ENCODE measurements around the gene TMPRSS15. TPM values are rescaled to one million over a fixed set of nuclear protein-coding genes. Genes with fewer than 3 reads are reported as not detected.

The TMPRSS15 gene
- total RNA-seq, 2 donors from 2014 or later: 0.13 to 0.24 TPM

DNA sequence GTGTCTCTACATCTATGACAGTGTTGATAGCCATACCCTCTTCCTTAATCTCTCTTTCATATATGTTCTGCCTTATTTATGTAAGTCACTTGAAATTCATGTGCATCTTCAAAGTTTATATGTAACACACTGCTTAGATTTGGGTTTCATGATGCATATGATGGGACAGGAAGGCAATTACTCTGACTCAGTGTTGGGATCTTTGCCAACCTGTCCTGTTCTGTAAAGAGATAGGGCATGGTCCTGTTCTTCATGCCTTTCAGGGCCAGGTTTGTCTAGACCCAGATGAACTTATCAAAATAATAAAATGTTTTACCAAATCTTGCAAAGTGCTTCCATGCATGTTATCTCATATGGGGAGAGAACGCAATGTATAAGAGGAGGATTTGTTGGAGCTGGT lies 69.5 kb downstream of the TMPRSS15 start:
- Mint-ChIP-seq H3K4me3 (no peak overlapping the region), H3K9me3 (no peaks in the 10 kb centered on the region), H3K36me3 (ENCODE audit: low read depth) (no peaks in the 10 kb centered on the region), H3K4me1 (no peaks in the 10 kb centered on the region), H3K27me3 (ENCODE audit: insufficient read depth) (no peaks in the 10 kb centered on the region), H3K27ac (no peak overlapping the region)
- H3K36me3 ChIP-seq (ENCODE audit: control insufficient read depth, insufficient read depth, low read length): no peaks in the 10 kb centered on the region
- H3K9me3 ChIP-seq (ENCODE audit: control insufficient read depth, low read length): no peaks in the 10 kb centered on the region
- no peak for DNase-seq
- no peak for TF ChIP-seq CTCF (conservative IDR thresholded peaks at IDR 0.05)
- H3K4me1 ChIP-seq (ENCODE audit: control insufficient read depth, insufficient read depth, low read length): no peaks in the 10 kb centered on the region
- H3K4me3 ChIP-seq (ENCODE audit: low read length): no peak overlapping the region
- no peak overlapping the region for H3K27ac ChIP-seq (ENCODE audit: low read depth, low read length)
- H3K9ac ChIP-seq (ENCODE audit: extremely low read depth, low read length, poor library complexity, severe bottlenecking): no peak overlapping the region
- no peaks in the 10 kb centered on the region for H3K27me3 ChIP-seq (ENCODE audit: control insufficient read depth, insufficient read depth, low read length, poor library complexity, severe bottlenecking)
- WGBS, 2 experiments (ENCODE audit: insufficient coverage in 1 of 2, insufficient read length in 1 of 2): 97% methylated on average over 1 of the region's 1 CpG; no CpG with 5 or more reads in 1 of the 2 experiments

DNA sequence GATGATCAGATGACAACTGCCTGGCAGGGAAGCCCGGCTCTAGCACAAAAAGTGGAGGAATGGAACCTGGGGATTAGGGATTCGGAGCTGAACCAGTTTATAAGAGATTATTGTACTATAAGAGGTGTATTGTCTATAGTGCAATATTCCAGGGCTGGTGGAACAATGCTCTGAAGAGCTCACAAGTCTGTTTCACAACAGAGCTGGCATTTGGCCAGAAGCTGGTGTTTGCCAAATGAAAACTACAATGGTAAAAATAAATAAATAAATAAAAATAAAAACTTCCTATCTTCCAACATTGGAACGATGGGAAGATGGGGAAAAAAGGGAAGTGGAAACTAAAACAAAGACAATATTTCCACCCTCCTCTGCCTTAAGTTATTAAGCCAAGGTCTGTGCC lies 85.4 kb downstream of the TMPRSS15 start:
- Mint-ChIP-seq H3K4me3 (no peak overlapping the region), H3K4me1 (no peaks in the 10 kb centered on the region), H3K27ac (no peak overlapping the region), H3K9me3 (peaks cover 11% of the 10 kb centered on the region), H3K27me3 (ENCODE audit: insufficient read depth) (no peaks in the 10 kb centered on the region), H3K36me3 (ENCODE audit: low read depth) (no peaks in the 10 kb centered on the region)
- Histone ChIP-seq H3K36me3 (ENCODE audit: control insufficient read depth, insufficient read depth, low read length) (no peaks in the 10 kb centered on the region), H3K4me3 (ENCODE audit: low read length) (no peak overlapping the region), H3K9ac (ENCODE audit: extremely low read depth, low read length, poor library complexity, severe bottlenecking) (no peak overlapping the region), H3K9me3 (ENCODE audit: control insufficient read depth, low read length) (peaks cover 5% of the 10 kb centered on the region), H3K27ac (ENCODE audit: low read depth, low read length) (no peak overlapping the region), H3K27me3 (ENCODE audit: control insufficient read depth, insufficient read depth, low read length, poor library complexity, severe bottlenecking) (no peaks in the 10 kb centered on the region), H3K4me1 (ENCODE audit: control insufficient read depth, insufficient read depth, low read length) (no peaks in the 10 kb centered on the region)
- TF ChIP-seq CTCF (conservative IDR thresholded peaks at IDR 0.05): no peak
- no peak for DNase-seq
- WGBS, 2 experiments (ENCODE audit: insufficient coverage in 1 of 2, insufficient read length in 1 of 2): 67% methylated on average over 1 to 2 of the region's 3 CpGs

DNA sequence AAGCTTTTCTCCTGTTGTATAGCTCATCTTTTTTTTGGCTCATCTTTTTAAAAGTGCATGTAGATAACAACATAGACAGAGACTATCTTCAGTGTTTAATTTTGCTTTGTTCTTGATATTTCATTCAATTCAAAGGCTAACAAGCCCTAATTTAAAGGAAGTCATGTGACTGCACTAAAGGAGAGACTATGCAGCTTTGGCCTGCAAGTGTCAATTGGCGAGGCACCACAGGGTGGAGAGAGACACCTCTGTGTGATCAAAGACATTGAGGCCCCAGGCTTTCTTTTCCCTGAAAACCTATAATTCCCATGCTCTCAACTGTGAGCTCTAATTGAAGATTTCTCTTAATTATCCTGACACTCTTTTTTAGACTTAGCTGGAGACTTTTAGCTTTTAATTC lies 105.4 kb downstream of the TMPRSS15 start:
- H3K4me3 ChIP-seq (ENCODE audit: low read length): no peak overlapping the region
- H3K27me3 ChIP-seq (ENCODE audit: control insufficient read depth, insufficient read depth, low read length, poor library complexity, severe bottlenecking): no peaks in the 10 kb centered on the region
- H3K36me3 ChIP-seq (ENCODE audit: control insufficient read depth, insufficient read depth, low read length): no peaks in the 10 kb centered on the region
- no peak overlapping the region for H3K9ac ChIP-seq (ENCODE audit: extremely low read depth, low read length, poor library complexity, severe bottlenecking)
- no peak overlapping the region for H3K27ac ChIP-seq (ENCODE audit: low read depth, low read length)
- peaks cover 17% of the 10 kb centered on the region for H3K4me1 Mint-ChIP-seq
- H3K27ac Mint-ChIP-seq: no peak overlapping the region
- TF ChIP-seq CTCF (conservative IDR thresholded peaks at IDR 0.05): peak; percentile 49
- WGBS, 2 experiments (ENCODE audit: insufficient coverage in 1 of 2, insufficient read length in 1 of 2): 66% methylated on average over 1 of the region's 1 CpG; no CpG with 5 or more reads in 1 of the 2 experiments
- no peaks in the 10 kb centered on the region for H3K36me3 Mint-ChIP-seq (ENCODE audit: low read depth)
- no peaks in the 10 kb centered on the region for H3K9me3 Mint-ChIP-seq
- H3K4me3 Mint-ChIP-seq: no peak overlapping the region
- H3K4me1 ChIP-seq (ENCODE audit: control insufficient read depth, insufficient read depth, low read length): no peaks in the 10 kb centered on the region
- H3K27me3 Mint-ChIP-seq (ENCODE audit: insufficient read depth): no peaks in the 10 kb centered on the region
- DNase-seq: peak; percentile 75
- no peaks in the 10 kb centered on the region for H3K9me3 ChIP-seq (ENCODE audit: control insufficient read depth, low read length)
